Measurements from ENCODE around the gene FOXP2. TPM values are rescaled to one million over a fixed set of nuclear protein-coding genes. Genes with fewer than 3 reads are reported as not detected.

Gene FOXP2
- total and polyA plus RNA-seq, 2 of the 13 experiments (the other 11 are each of a cell fraction or from before 2014, with no cell fraction given) = 0.90 TPM; not detected in 1

DNA sequence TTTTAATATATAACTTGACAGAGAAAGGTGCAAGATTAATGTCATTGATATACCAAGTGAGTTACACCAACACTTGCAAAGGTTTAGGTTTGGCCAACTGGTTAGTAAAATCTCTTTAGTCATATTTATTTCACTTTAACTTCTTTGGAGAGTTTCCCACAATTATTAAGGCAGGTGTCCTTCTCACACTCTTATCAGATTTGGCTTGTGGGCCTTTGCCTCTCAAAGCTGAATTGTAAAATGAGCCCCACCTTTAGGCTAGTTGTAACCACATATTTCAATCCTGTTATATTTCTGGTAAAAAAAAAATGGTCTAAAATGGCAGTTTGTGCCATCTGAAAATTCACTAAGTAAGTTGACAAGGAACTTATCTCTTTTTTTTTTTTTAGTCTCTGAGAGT lies 26.6 kb upstream of the FOXP2 start:
- TF ChIP-seq, protein P1, sequence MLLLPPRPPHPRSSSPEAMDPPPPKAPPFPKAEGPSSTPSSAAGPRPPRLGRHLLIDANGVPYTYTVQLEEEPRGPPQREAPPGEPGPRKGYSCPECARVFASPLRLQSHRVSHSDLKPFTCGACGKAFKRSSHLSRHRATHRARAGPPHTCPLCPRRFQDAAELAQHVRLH (CRISPR knock-in tag; IDR thresholded peaks at IDR 0.05; ENCODE audit: borderline replicate concordance, low read depth) = no peak
- TF ChIP-seq ZKSCAN5 (CRISPR knock-in tag; IDR thresholded peaks at IDR 0.05) = no peak
- no peak for TF ChIP-seq FOXJ3 (CRISPR knock-in tag; IDR thresholded peaks at IDR 0.05; ENCODE audit: borderline replicate concordance)
- TF ChIP-seq NCOA5 (CRISPR knock-in tag; IDR thresholded peaks at IDR 0.05) = no peak
- Histone ChIP-seq H3K36me3 (replicated peaks in 1 of 2; ENCODE audit: control insufficient read depth in 1 of 2, insufficient read depth in 2 of 2, low read length in 2 of 2) (no peaks in the 10 kb centered on the region), H4K20me1 (ENCODE audit: insufficient read depth, low read length) (no peaks in the 10 kb centered on the region), H3K9me3 (ENCODE audit: low read length) (no peaks in the 10 kb centered on the region), H3K27me3 (ENCODE audit: control insufficient read depth in 1 of 2, insufficient read depth in 2 of 2, low read length in 2 of 2) (no peaks in the 10 kb centered on the region), H2AFZ (ENCODE audit: low read length) (no peak overlapping the region), H3K9ac (ENCODE audit: insufficient read depth, low read depth, low read length) (no peak overlapping the region), H3K4me3 (replicated peaks in 1 of 3; ENCODE audit: insufficient read depth in 1 of 3, low read depth in 2 of 3, low read length in 3 of 3) (no peak overlapping the region), H3K4me1 (ENCODE audit: insufficient read depth, low read length) (no peaks in the 10 kb centered on the region), H3K4me2 (ENCODE audit: low read depth, low read length) (no peak overlapping the region), H3K79me2 (ENCODE audit: insufficient read depth, low read length) (no peaks in the 10 kb centered on the region), H3K27ac (ENCODE audit: extremely low read length, insufficient read depth, low read length) (no peak overlapping the region)
- ATAC-seq (no peak), DNase-seq (ENCODE audit: low spot score) (no peak), FAIRE-seq (no peak)
- POLR2A ChIA-PET = no interaction called here
- CTCF ChIA-PET (ENCODE audit: low intra/inter-chr PET ratio, low total read pairs) = no interaction called here
- no TSS peak for BruUV-seq (replicated peaks)
- in situ Hi-C loops (cut with HindIII; ENCODE audit: extremely low pct_ligation_motif_present, low pct_unique_long_range_greater_than_20kb) = no loop called here
- intact Hi-C loops (cut with micrococcal nuclease; ENCODE audit: unreplicated experiment) = no loop called here

DNA sequence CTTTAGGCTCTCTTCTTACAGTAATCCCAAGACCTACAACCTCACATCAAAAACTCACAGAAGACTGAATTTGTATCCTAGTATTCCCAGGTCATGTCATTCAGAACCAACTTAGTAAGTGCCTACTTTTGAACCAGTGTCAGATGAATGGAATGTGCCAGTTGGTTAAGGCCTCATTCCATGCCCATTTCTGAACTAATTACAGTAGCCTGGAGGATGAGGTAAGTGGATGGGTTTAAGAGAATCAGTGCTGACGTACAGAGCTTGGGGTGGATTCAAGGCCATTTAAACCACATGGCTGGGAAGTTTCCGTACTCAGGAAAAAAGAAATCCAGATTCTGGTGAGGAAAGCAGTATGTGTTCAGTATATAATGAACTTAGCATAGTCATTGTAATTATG lies 21.9 kb upstream of the FOXP2 start:
- H3K36me3 ChIP-seq (replicated peaks in 1 of 2; ENCODE audit: control insufficient read depth in 1 of 2, insufficient read depth in 2 of 2, low read length in 2 of 2) = no peaks in the 10 kb centered on the region
- in situ Hi-C loops (cut with HindIII; ENCODE audit: extremely low pct_ligation_motif_present, low pct_unique_long_range_greater_than_20kb) = no loop called here
- POLR2A ChIA-PET = no interaction called here
- no peak for ATAC-seq
- H3K4me1 ChIP-seq (ENCODE audit: insufficient read depth, low read length) = no peaks in the 10 kb centered on the region
- intact Hi-C loops (cut with micrococcal nuclease; ENCODE audit: unreplicated experiment) = no loop called here
- no peak overlapping the region for H3K4me3 ChIP-seq (replicated peaks in 1 of 3; ENCODE audit: insufficient read depth in 1 of 3, low read depth in 2 of 3, low read length in 3 of 3)
- no peak overlapping the region for H3K27ac ChIP-seq (ENCODE audit: extremely low read length, insufficient read depth, low read length)
- no peaks in the 10 kb centered on the region for H3K79me2 ChIP-seq (ENCODE audit: insufficient read depth, low read length)
- no peak for FAIRE-seq
- H3K27me3 ChIP-seq (ENCODE audit: control insufficient read depth in 1 of 2, insufficient read depth in 2 of 2, low read length in 2 of 2) = no peaks in the 10 kb centered on the region; a peak in 1 of 5 replicates
- BruUV-seq (replicated peaks) = no TSS peak
- no peaks in the 10 kb centered on the region for H4K20me1 ChIP-seq (ENCODE audit: insufficient read depth, low read length)
- no peaks in the 10 kb centered on the region for H3K9me3 ChIP-seq (ENCODE audit: low read length)
- H2AFZ ChIP-seq (ENCODE audit: low read length) = no peak overlapping the region
- no peak for DNase-seq (ENCODE audit: low spot score)
- CTCF ChIA-PET (ENCODE audit: low intra/inter-chr PET ratio, low total read pairs) = no interaction called here
- no peak overlapping the region for H3K9ac ChIP-seq (ENCODE audit: insufficient read depth, low read depth, low read length)
- 50% methylated on average over 2 of the region's 2 CpGs for WGBS (ENCODE audit: low lambda C conversion rate)
- no peak overlapping the region for H3K4me2 ChIP-seq (ENCODE audit: low read depth, low read length)
- no peak for TF ChIP-seq FOXO1 (CRISPR knock-in tag; IDR thresholded peaks at IDR 0.05)
- no peak for TF ChIP-seq SP140L (CRISPR knock-in tag; IDR thresholded peaks at IDR 0.05; ENCODE audit: borderline replicate concordance)
- no peak for TF ChIP-seq TOE1 (CRISPR knock-in tag; IDR thresholded peaks at IDR 0.05)
- no peak for TF ChIP-seq SALL2 (CRISPR knock-in tag; IDR thresholded peaks at IDR 0.05)
- no peak for TF ChIP-seq POLR2AphosphoS5 (IDR thresholded peaks at IDR 0.05; ENCODE audit: low read depth, low read length)
- no peak for TF ChIP-seq HDAC6 (IDR thresholded peaks at IDR 0.05; ENCODE audit: low read depth, low read length)
- TF ChIP-seq ZBTB3 (CRISPR knock-in tag; IDR thresholded peaks at IDR 0.05; ENCODE audit: borderline replicate concordance, low read depth) = no peak
- no peak for TF ChIP-seq FOXP1 (IDR thresholded peaks at IDR 0.05)
- no peak for TF ChIP-seq FOXP1 (CRISPR knock-in tag; IDR thresholded peaks at IDR 0.05)
- TF ChIP-seq HMGA1 (CRISPR knock-in tag; conservative IDR thresholded peaks at IDR 0.05) = no peak
- TF ChIP-seq, protein P2, sequence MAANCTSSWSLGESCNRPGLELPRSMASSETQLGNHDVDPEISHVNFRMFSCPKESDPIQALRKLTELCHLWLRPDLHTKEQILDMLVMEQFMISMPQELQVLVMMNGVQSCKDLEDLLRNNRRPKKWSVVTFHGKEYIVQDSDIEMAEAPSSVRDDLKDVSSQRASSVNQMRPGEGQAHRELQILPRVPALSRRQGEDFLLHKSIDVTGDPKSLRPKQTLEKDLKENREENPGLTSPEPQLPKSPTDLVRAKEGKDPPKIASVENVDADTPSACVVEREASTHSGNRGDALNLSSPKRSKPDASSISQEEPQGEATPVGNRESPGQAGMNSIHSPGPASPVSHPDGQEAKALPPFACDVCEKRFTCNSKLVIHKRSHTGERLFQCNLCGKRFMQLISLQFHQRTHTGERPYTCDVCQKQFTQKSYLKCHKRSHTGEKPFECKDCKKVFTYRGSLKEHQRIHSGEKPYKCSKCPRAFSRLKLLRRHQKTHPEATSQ (CRISPR knock-in tag; IDR thresholded peaks at IDR 0.05; ENCODE audit: borderline replicate concordance) = no peak
- TF ChIP-seq ETV5 (CRISPR knock-in tag; IDR thresholded peaks at IDR 0.05; ENCODE audit: borderline replicate concordance) = no peak
